ENCODE results near the gene ABO.
"Not testable (repeated sequence)": the region's sequence is repeated elsewhere in the genome, so short reads cannot be mapped to it uniquely, and the experiment has no call there.

ABO gene

DNA sequence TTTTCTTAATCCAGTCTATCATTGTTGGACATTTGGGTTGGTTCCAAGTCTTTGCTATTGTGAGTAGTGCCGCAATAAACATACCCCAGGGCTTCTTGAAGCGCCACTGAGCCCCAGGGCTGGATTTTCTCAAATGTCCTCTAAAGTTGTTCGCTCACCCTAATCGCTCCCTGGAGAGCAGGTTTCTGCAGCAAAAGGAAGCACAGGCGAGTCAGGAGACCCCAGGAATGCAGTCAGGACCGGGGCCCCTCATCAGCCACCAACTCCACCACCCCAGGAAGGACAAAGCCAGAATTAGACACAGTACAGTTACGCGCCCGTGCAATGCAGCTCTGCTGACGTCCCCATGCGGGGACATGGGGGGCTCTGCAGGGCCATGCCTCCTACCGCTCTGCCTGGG lies 50.2 kb downstream of the ABO start:
- DNase-seq (ENCODE audit: low read depth), result no peak

DNA sequence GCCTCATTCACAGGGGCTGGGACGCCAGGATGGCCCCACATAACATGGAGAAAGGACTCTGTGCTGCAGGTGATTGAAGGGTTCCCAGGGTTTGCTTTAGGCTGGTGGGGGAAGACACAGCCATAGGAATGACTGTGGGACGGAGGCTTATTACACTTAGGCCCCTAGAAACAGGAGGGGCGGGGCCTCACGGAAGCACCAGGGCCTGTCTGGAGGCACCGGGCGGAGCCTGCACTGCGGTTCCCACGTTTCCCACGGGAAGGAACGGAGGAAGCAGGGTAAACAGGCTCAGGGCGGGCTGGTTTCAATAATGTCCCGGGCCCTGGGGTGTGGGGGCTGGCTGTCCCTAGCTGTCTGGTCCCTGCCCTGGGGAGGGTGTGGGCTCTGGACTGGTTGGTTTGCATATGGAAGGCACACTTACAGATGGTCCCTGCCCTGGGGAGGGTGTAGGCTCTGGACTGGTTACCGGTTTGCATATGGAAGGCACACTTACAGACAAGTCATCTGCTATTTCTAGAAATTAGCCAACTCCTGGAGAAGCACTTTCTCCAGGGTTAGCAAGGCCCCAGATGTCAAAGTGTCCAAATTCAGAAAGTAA lies 51.7 kb downstream of the ABO start:
- not testable (repeated sequence) for DNase-seq (ENCODE audit: low read depth)

DNA sequence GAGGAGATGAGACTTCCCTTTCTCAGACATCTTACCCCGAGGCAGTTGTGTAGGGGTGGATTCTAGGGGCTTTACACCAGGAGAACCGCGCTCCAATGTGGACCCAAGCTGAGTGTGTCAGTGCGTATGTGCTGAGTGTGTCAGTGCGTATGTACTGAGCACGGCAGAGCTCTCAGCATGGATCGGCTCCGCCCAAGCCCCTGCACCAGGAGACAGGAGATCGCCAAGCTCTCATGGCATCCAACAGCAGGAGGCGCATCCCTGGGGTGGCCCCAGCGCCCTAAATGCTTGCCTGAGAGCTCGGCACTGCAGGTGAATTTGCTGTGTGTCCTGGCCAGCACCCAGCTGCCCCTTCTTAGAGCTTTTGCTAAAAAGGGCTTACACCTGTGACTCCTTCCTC lies 53.0 kb downstream of the ABO start:
- not testable (repeated sequence) for DNase-seq (ENCODE audit: low read depth)

DNA sequence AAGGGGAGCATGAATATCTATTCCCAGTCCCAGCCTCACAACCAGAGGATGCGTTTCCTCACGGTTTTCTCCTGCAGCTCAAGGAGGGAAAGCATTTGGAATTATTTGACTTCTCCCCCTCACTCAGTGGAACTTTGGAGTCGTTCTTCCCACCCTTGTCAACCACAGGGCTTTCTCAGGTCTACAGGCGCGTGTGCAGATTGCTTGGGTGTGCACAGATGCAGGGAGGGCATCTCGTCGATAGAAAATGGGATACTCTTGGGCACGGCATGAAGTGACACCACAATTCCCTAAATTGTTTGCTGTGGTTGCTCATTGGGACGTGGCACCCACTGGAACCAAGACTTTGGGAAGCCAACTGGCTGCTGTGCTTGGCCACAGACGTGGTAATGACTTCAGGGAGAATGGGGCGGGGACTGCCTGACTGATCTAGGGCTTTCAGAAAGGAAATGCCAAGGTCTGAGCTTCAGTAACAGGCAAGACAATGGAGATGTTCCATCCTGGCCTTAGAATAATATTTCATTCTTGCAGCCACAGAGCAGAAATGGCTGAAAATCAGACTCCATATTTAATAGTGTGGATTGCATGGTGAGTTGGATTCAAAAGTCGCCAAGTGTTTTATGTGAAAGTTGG lies 53.7 kb downstream of the ABO start:
- DNase-seq (ENCODE audit: low read depth), result no peak

DNA sequence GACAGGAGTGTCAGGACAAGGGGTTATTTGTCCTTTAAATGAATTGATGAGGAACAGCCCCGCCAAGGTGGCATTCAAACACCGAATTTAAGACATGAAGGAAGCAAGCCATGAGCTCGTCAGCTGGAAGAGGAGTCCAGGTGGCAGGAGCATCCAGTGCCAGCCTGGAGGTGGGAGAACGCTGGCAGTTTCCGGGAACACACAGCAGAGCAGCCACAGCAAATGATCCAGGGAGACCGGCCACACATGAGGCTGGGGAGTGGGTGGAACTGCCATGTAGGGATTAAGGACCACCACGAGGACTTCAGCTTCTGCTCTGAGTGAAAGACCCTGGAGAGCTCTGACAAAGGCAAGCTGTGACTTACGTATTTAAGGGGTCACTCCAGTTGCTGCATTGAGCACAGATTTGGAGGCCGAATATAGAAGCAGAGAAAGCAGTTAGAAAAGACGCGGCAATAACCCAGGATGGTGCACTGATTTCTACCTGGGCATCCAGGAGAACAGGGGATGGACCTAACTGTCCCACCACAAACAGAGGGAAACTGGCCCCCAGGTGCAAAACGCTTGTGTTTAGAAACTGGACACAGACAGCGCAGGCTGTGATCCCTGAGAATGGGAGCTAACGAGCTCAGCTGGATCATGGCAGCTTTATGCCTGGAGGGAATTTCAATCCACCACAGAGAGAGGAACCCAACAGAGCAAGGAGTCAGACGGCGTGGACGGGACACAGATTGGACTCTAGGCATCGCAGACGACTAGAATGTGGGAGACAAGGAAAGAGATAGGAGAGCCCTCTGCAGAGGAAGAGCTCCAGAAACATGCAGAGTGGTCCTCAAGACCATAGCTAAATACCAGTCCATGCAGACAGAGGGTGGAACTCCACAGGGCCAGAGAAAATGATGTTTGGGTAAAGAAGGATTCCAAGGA lies 56.7 kb downstream of the ABO start:
- DNase-seq (ENCODE audit: low read depth), result not testable (repeated sequence)

DNA sequence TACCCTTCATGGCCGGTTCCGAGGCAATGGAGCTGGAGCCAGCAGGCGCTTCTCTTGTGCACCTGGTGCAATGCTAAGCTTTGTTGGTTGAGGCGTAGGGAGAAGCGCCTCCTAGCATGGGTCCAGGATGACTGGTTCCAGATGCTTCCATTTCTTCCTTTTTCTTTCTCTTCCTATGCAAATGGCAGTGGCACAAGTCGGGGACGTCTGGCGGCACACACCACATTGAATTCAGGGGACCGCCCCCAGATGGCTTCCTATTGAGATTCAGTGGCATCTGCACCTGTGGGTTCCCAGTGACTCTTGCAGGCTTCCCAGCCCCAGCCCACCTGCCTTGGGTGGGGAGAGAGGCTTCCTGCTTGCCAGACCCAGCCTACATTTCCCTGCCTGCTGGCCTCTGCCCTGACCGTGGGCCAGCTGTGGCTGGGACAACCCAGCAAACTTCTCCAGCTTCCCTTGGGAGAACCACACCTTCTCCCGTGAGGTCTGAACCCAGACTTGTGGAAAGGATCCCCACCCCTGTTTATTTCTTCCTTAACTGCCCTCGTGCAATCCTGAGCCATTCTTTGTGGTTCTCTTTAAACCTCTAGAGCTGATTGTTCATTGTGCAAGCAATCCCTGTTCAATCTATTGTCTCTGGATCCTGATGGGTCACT lies 57.5 kb downstream of the ABO start:
- DNase-seq (ENCODE audit: low read depth), result not testable (repeated sequence)

DNA sequence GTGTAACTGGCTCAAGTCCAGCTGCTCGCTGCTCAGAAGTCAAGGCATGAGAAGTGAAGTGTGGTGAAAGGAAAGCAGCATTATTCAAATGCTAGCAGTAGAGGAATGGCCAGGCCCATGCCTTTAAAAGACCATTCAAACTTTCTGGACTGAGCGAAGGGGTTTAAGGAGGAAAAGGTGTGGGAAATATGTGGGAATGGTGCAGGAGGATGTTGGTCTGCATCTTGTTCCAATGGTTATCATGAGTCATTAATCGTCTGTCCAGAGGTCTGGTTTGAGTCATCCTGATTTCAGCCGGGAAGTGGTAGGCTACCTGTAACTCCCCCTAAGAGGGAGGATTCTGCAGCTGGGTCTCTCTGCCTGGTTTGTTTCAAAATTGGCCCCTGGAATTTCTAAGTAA lies 60.7 kb downstream of the ABO start:
- peak; percentile 19 for DNase-seq (ENCODE audit: low read depth)

DNA sequence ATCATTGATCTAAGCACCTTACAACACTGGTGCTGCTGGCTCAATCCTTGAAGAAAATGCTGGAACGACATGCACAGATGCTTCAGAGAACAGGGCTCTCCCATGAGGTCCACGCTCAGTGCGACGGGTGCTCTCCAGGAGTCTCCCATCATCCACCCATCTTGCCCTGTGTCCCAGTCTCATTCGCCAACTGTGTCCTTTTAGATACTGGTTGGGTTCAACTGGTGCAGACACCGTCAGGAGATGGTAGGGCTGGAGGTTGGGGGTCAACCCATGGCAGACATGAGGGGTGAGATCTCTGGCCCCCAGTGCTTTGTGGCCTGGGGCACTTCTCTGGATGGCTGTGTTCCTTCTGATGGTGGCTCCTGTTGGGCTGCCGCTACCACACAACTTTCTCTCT lies 64.4 kb downstream of the ABO start:
- DNase-seq (ENCODE audit: low read depth), result no peak

DNA sequence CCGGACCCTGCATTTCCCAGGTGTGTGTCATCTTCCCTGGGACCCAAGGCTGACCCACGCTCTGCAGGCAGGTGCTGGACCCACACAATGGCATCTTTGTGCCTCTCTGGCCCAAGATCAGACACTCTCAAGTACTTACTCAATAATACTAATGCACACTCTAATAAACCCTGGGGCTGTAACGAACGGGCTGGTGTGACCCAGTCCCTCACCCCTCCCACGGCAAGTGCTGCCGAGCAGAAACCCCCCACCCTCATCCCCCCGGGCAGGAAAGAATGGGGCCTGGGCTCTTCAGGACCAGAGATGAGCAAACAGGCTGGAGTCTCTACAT lies 64.8 kb downstream of the ABO start:
- DNase-seq (ENCODE audit: low read depth), result no peak

DNA sequence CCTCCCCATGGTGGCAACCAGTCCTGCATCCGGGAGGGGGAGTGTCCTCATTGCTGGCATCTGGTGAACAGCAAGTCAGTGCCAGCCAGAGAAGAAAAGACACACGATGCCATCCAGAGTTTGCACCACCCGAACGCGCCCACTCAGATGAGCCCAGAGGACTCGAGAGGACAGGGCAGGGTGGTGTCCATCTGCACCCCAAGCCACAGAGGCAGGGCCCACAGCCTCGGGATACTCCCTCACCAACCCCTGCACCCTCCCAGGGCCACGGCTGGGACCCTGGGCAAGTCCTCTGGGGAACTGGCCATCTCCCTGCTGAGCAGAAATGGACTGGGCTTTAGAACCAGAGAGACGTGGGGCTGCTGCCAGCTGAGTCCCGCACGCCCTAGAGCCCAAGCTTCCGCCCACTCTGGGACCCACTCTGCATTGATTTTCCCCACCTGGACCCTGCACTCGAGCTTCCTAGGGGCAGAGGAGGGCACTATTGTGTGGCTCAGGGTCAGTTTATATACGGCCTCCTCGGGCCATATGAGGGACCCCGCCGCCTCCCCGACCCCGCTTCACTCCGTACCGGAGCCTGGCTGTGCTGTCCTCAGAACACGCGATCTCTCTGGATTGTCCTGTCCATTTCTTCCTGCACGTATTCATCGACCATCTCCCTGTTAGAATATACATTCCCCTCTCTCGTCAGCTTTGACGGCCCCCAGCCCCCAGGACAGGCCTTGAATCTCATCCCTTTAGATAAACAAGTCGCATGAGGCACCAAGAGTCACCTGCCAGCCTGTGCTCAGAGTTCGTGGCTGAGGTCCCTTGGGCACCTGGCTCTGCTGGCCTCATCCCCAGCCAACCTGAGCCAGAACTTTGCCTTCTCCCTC lies 65.4 kb downstream of the ABO start:
- DNase-seq (ENCODE audit: low read depth), result not testable (repeated sequence)

DNA sequence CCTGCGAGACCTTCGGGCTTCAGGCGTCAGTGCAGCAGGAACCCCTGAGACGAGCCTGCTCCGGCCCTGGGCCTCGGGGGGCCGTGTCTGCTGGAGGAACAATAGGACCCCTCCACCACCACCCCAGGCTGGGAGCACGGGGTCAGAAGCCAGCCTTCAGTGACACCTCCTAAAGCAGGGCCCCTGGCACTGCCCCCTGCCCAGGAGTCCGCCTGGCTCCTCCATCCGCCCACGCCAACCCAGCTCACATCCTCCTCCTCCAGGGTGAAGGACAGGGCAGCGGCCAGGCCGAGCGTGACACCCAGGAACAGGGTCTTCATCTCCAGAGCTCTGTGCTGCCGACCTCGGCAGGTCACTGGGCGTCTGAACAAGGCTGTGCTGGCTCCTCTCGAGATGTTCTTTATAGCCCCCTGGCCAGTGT lies 66.1 kb downstream of the ABO start, which contains the start of gene OBP2B:
Gene OBP2B (minus strand): TSS at position 371 of the 421 bp plus-strand sequence. CDS start 51 bp downstream, at position 320.
- DNase-seq (ENCODE audit: low read depth), result not testable (repeated sequence)

DNA sequence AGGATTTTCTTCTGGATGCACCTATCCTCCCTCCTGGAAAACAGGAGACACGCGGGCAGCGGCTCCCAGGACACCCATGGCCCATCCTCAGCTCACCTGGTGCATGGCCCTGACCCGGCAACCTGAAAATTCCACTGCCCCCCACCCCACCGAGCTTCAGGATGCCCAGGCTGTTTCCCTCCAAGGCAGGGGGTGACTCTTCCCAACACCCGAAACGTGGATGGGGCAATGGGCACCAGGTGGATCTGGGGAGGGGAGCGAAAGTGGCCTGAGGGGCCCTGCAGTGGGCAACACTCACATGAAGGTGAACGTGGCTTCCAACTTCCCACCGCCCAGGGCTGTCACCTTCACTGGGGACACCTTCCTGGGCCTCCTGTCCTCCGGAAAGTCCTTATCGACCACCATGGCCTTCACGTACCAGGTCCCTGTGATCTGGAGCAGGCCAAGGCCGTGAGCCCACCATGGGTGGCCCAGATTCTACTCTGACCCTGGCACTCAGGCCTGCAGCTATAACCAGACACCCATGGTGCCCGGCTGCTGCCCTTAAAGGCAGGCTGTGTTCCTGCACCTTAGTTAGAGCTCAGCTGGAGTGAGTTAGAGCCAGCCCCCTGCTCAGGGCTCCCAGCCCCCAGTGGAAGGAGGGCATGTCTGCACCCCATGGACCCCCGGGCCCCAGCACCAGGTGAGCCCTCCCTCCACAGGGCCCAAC lies 66.7 kb downstream of the ABO start:
- DNase-seq (ENCODE audit: low read depth), result not testable (repeated sequence)

DNA sequence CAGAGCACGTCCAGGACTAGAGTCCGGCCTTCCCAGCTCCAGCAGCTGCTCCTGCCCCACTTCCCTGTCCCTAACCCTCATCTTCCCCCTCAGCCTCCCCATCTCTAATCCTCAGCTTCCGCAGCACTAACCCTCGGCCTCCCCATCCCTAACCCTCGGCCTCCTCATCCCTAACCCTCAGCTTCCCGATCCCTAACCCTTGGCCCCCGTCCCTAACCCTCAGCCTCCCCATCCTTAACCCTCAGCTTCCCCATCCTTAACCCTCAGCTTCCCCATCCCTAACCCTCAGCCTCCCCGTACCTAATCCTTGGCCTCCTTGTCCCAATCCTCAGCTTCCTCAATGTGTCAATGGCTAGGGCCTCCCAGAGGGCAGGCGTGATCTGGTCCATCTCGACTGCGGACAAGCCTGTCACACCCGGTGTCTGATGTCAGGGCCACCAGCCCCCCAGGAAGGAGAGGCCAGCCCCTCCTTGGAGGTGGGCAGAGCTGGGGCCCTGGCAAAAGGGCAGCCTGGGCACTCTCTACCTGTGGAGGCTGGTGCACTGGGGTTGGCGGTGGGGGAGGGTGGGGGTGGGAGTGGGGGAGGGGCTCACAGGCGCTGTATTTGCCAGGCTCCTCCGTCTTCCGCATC lies 67.3 kb downstream of the ABO start:
- DNase-seq (ENCODE audit: low read depth), result no peak

DNA sequence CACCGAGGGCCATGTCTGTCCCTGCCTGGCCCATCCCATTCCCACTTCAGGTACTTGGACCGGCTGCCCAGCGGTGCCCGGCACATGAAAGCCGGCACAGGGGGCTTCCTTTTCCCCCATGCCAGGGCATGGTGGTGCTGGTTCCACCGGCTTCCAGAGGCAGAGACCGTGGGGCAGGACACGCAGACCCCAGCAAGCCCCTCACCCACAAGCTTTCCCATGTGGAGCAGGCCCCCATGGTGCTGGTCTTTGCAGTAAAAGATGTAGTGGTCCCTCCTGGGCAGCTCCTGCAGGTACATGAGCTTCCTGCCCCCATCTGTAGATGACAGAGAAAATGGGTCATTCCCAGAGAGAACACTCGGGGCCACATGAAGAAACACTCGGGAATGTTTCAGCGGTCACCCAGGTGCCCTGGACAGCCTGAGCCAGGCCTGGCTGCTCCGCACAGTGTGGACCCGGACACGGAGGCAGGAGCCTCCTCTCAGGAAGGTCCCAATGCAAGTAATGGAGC lies 67.9 kb downstream of the ABO start:
- DNase-seq (ENCODE audit: low read depth), result no peak

DNA sequence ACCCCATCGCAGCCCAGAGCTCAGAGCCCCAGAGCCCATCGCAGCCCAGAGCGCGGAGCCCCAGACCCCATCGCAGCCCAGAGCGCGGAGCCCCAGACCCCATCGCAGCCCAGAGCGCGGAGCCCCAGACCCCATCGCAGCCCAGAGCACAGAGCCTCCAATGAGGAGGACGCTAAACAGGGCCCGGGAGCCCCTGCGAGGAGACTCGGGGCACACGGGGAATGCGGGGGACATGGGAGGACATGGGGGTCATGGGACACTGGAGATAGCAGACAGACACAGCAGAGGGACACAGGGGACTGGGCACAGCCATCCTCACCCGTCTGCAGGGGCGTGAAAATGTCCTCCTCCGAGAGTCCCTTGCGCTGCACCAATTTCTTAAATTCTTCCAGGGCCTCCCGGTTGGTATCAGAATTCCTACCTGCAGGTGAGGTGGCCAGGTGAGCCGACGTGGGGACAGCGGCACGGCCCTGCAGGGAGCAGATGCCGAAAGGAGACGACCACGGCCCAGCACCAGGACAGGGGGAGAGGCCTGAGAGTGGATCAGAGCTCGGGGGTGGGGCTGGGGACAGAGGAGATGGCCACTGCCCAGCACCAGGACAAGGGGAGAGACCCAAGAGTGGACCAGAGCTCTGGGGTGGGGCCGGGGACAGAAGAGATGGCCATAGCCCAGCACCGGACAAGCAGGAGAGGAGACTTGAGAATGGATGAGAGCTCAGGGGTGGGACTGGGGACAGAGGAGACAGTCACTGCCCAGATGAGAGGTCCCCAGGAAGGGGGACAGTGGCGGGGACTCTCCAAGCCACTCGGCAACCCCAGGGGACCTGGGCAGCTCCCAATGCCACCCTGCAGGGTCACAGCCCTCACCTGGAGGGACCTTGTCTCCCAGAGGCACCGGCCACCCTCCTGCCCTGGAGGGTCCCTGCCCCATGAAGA lies 68.7 kb downstream of the ABO start:
- DNase-seq (ENCODE audit: low read depth), result no peak

DNA sequence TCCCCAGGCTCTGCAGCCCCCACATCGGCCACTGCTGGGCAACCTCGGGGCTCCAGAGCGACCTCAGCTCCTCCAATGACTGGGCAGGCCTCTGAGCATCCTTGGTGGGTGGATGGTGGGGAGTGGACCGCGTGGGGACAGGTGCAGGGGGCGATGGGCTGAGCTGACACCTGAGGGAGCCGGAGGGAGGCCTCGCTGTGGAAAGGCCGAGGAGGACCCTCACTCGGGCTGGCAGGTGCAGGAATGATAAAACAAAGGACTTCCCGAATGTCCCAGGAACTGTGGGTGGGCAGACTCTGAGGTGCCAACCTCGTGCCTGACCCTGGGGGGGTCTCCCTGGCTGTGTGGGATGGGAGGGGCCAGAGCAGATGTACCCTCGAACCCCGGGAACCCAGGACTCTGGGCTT lies 69.5 kb downstream of the ABO start:
- not testable (repeated sequence) for DNase-seq (ENCODE audit: low read depth)
